Neural cell (in vitro differentiated cells): ENCODE measurements around the gene DEGS2.

ENCODE experiments used
- CTCF ChIP-seq: fragments of 450-650 bp; IDR thresholded peaks from 2 replicates; pipeline ENCODE4 v1.5.1; 2014; ENCODE audit warnings: antibody characterized with exemption, mild to moderate bottlenecking, moderate library complexity; ENCODE audit not compliant: poor library complexity, severe bottlenecking
- EP300 ChIP-seq: fragments of 450-650 bp; conservative IDR thresholded peaks from 2 replicates; pipeline ENCODE4 v1.6.1; 2014; ENCODE audit warnings: antibody characterized with exemption, mild to moderate bottlenecking, moderate library complexity; ENCODE audit not compliant: poor library complexity, severe bottlenecking
- EZH2 ChIP-seq: fragments of 200-600, 300-800 bp; shearing (Covaris generic), sonication (generic); IDR thresholded peaks from 2 replicates; pipeline ENCODE4 v1.6.1; 2014; ENCODE audit warnings: antibody characterized with exemption, low read length, borderline replicate concordance, mild to moderate bottlenecking; ENCODE audit not compliant: insufficient read depth, poor library complexity, severe bottlenecking
- MXI1 ChIP-seq: fragments of 450-650 bp; conservative IDR thresholded peaks from 2 replicates; pipeline ENCODE4 v1.6.1; 2014; ENCODE audit warnings: antibody characterized with exemption, mild to moderate bottlenecking; ENCODE audit not compliant: poor library complexity, severe bottlenecking
- POLR2AphosphoS5 ChIP-seq: IDR thresholded peaks from 2 replicates; pipeline ENCODE4 v1.6.1; 2012
- RAD21 ChIP-seq: fragments of 450-650 bp; conservative IDR thresholded peaks from 2 replicates; pipeline ENCODE4 v1.6.1; 2014; ENCODE audit warnings: antibody characterized with exemption, mild to moderate bottlenecking, moderate library complexity
- REST ChIP-seq: IDR thresholded peaks from 2 replicates; pipeline ENCODE4 v1.6.1; 2012; ENCODE audit warnings: borderline replicate concordance
- SMC3 ChIP-seq: fragments of 450-650 bp; conservative IDR thresholded peaks from 2 replicates; pipeline ENCODE4 v1.6.1; 2014; ENCODE audit warnings: antibody characterized with exemption, mild to moderate bottlenecking, moderate library complexity; ENCODE audit not compliant: poor library complexity
- TAF1 ChIP-seq: IDR thresholded peaks from 2 replicates; pipeline ENCODE4 v1.6.1; 2012; ENCODE audit warnings: low read depth

GRCh38 chr14:100141098-100141497 is 18.3 kb downstream of the DEGS2 start:
- TF ChIP-seq CTCF (no peak), RAD21 (no peak), TAF1 (no peak), EZH2 (no peak), POLR2AphosphoS5 (no peak), REST (no peak), MXI1 (no peak), EP300 (no peak), SMC3 (no peak)
